GM23248 (cell line): ENCODE results near the gene RGS13.

Experiments
- EZH2 ChIP-seq: fragments of 200-600 bp; sonication (generic); IDR thresholded peaks from 2 replicates; pipeline ENCODE4 v1.6.1; 2018; ENCODE audit warnings: antibody characterized with exemption, mild to moderate bottlenecking; ENCODE audit not compliant: insufficient read depth, poor library complexity, severe bottlenecking
- EZH2phosphoT487 ChIP-seq: fragments of 200-600 bp; sonication (generic); IDR thresholded peaks from 2 replicates; pipeline ENCODE4 v1.6.1; 2018; ENCODE audit warnings: antibody characterized with exemption, moderate library complexity, mild to moderate bottlenecking, low read depth; ENCODE audit not compliant: insufficient read depth

DNA sequence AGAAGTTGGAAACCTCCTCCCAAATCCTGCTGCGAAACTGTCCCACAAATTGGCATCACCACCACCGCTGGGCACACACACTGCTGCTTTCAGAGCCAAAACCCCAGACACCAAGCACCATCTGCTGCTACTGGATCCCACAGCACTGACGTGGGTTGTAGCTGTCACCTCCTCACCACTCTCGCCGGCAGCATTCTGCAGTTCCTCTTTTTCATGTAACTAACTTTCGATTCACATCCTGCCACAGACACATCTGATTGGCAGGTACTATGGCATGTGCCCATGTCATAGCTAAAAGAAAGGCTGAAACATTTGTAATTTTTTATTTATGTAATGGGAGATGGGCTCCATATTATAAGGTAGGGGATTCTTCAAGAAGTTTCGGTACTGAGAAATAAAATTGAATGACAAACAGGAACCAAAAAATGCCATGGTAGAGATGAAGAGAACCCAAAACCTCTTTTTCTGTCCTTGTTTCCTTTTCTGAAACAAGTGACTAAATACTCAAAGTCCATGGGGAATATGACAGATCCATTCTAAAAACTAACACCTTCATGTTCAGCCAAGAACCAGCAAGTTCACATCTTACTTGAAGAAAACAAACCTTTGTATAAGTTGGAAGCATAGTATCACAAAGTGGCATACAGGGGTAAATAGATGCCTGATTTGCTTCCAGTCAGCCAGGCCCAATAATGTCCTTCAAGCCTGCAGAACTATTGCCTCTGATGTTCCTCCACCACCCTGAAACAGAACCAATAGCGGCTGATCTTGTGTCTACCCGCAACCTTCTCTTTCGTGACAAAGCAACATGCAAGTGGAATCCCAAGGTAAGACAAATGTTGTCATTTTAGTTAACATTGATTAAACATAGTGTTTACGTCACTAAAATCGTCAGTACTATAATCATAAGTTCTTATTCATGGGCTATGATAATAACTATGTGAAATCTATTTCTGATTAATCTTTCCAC is 26.6 kb upstream of the RGS13 start:
- no peak for TF ChIP-seq EZH2
- no peak for TF ChIP-seq EZH2phosphoT487
